Endodermal cell (in vitro differentiated cells): ENCODE data around the gene FBXL17. TPM values are rescaled to one million over a fixed set of nuclear protein-coding genes. Genes with fewer than 3 reads are reported as not detected.

Source experiments
- DNase-seq: peaks from one replicate; pipeline ENCODE4 v3.0.0-alpha.2; 2017
- H3K27ac ChIP-seq: 2 replicates; pipeline ENCODE4 v1.5.1; 2013; ENCODE audit warnings: mild to moderate bottlenecking, low read depth, low read length, moderate library complexity
- H3K27me3 ChIP-seq: 2 replicates; pipeline ENCODE4 v1.6.1; 2013; ENCODE audit warnings: mild to moderate bottlenecking, low read length, moderate library complexity; ENCODE audit not compliant: insufficient read depth, control insufficient read depth, poor library complexity, severe bottlenecking
- H3K36me3 ChIP-seq: 2 replicates; pipeline ENCODE4 v1.7.0; 2013; ENCODE audit warnings: mild to moderate bottlenecking, low read length, moderate library complexity; ENCODE audit not compliant: control insufficient read depth, insufficient read depth
- H3K4me1 ChIP-seq: one replicate; pipeline ENCODE4 v1.7.0; 2013; ENCODE audit warnings: low read length; ENCODE audit not compliant: control insufficient read depth, insufficient read depth
- H3K4me3 ChIP-seq: 2 replicates; pipeline ENCODE4 v1.5.1; 2013; ENCODE audit warnings: mild to moderate bottlenecking, low read length, moderate library complexity
- H3K9ac ChIP-seq: 2 replicates; pipeline ENCODE4 v1.6.1; 2013; ENCODE audit warnings: mild to moderate bottlenecking, low read length, moderate library complexity; ENCODE audit not compliant: poor library complexity, severe bottlenecking; ENCODE audit errors: extremely low read depth
- H3K9me3 ChIP-seq: 2 replicates; pipeline ENCODE4 v1.6.1; 2013; ENCODE audit warnings: mild to moderate bottlenecking, low read length, moderate library complexity; ENCODE audit not compliant: control insufficient read depth
- H3K27ac Mint-ChIP-seq: 2 replicates; pipeline ENCODE4 v1.8.0; 2020; ENCODE audit warnings: mixed read lengths
- H3K27me3 Mint-ChIP-seq: 2 replicates; pipeline ENCODE4 v1.8.0; 2021; ENCODE audit warnings: mild to moderate bottlenecking, mixed read lengths; ENCODE audit not compliant: insufficient read depth
- H3K36me3 Mint-ChIP-seq: 2 replicates; pipeline ENCODE4 v1.8.0; 2020; ENCODE audit warnings: low read depth, mixed read lengths
- H3K4me1 Mint-ChIP-seq: 2 replicates; pipeline ENCODE4 v1.8.0; 2020; ENCODE audit warnings: mixed read lengths
- H3K4me3 Mint-ChIP-seq: 2 replicates; pipeline ENCODE4 v1.8.0; 2020; ENCODE audit warnings: mild to moderate bottlenecking, moderate library complexity, mixed read lengths
- H3K9me3 Mint-ChIP-seq: 2 replicates; pipeline ENCODE4 v1.8.0; 2020; ENCODE audit warnings: mild to moderate bottlenecking, mixed read lengths
- CTCF ChIP-seq: fragments of 200-600 bp; sonication (generic); conservative IDR thresholded peaks from 2 replicates; pipeline ENCODE4 v1.5.0; 2021; ENCODE audit warnings: antibody characterized with exemption, mild to moderate bottlenecking
- WGBS, 2 experiments: methylation state at CpG; one replicate each; pipeline versions ENCODE4 v1.1.5 to v1.1.7; 2013; ENCODE audit warnings: missing lambda C conversion rate in 2 of 2, mixed read lengths in 1 of 2; ENCODE audit not compliant: insufficient coverage in 1 of 2, insufficient read length in 1 of 2; 5-methylcytosine and 5-hydroxymethylcytosine counted together
- total RNA-seq, 2 donors: library from RNA; stranded (reverse); fragmentation: NEBNext Ultra II Directional in 1 of 2; extraction: Animal tissue kit (Norgen Biotek cat#: 25700) in 1 of 2; gene quantifications; 2 replicates in 1 of 2; 3 replicates in 1 of 2; pipeline ENCODE4 v1.2.1, GENCODE V29; 2021

FBXL17 gene
- total RNA-seq, 2 donors from 2014 or later = 7.4 to 8.6 TPM

DNA sequence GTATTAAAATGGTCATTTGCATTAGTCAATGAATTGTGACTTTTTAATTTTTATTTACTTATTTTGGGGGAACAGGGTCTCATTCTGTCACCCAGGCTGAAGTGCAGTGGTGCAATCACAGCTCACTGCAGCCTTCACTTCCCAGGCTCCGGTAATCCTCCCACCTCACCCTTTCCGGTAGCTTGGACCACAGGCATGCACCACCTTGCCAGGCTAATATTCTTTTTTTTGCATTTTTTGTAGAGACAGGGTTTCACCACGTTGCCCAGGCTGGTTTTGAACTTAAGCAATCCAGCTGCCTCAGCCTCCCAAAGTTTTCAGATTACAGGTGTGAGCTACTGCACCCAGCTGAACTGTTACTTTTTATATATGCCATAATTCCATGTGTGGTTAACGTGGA lies 143.4 kb downstream of the FBXL17 start:
- DNase-seq = no peak
- WGBS, 2 experiments = 89% methylated on average over 4 of the region's 4 CpGs; no CpG with 5 or more reads in 1 of the 2 experiments

DNA sequence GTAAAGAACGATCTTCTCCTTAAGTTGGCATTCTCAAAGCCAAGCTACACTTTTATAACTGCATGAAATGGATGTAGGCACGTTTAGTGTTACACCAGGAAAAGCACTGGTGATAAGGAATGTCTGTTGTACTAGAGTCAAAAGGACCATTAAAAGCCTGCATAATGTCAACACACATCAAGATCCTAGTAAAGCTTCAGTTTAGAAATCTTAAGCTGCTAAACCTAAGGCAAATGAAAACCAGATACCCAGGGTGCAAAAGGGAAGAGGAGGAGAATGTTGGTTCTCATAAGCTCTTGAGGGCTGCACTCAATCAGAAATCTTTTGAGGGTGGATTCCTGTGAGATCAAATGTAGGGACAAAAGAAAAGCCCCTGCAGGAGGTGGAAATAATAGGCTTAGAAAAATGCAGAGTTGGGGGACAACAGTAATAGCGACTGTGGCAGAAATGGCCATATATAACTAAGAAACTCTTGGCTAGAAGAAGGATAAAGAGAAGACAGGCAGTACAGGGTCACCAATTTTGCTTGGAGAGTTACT lies 148.2 kb downstream of the FBXL17 start:
- Histone ChIP-seq H3K4me3 (no peak overlapping the region), H3K9me3 (no peaks in the 10 kb centered on the region), H3K4me1 (peaks cover 7% of the 10 kb centered on the region), H3K27ac (peak overlapping the region; percentile 16), H3K27me3 (no peaks in the 10 kb centered on the region), H3K36me3 (no peaks in the 10 kb centered on the region), H3K9ac (no peak overlapping the region)
- no peak for TF ChIP-seq CTCF
- H3K27me3 Mint-ChIP-seq = no peaks in the 10 kb centered on the region
- no peak for DNase-seq
- no peak overlapping the region for H3K4me3 Mint-ChIP-seq
- 70 to 79% methylated on average over 2 to 3 of the region's 3 CpGs for WGBS, 2 experiments
- H3K27ac Mint-ChIP-seq = no peak overlapping the region
- no peaks in the 10 kb centered on the region for H3K9me3 Mint-ChIP-seq
- H3K4me1 Mint-ChIP-seq = peaks cover 14% of the 10 kb centered on the region
- H3K36me3 Mint-ChIP-seq = no peaks in the 10 kb centered on the region

More for the DNA sequence above, 143.4 kb downstream of the FBXL17 start:
- Mint-ChIP-seq H3K27ac (no peak overlapping the region), H3K36me3 (no peaks in the 10 kb centered on the region), H3K9me3 (no peaks in the 10 kb centered on the region), H3K4me3 (no peak overlapping the region), H3K4me1 (peaks cover 7% of the 10 kb centered on the region), H3K27me3 (no peaks in the 10 kb centered on the region)
- Histone ChIP-seq H3K9me3 (no peaks in the 10 kb centered on the region), H3K4me1 (peaks cover 6% of the 10 kb centered on the region), H3K36me3 (no peaks in the 10 kb centered on the region), H3K9ac (no peak overlapping the region), H3K27ac (no peak overlapping the region), H3K4me3 (no peak overlapping the region), H3K27me3 (no peaks in the 10 kb centered on the region)
- TF ChIP-seq CTCF = no peak

DNA sequence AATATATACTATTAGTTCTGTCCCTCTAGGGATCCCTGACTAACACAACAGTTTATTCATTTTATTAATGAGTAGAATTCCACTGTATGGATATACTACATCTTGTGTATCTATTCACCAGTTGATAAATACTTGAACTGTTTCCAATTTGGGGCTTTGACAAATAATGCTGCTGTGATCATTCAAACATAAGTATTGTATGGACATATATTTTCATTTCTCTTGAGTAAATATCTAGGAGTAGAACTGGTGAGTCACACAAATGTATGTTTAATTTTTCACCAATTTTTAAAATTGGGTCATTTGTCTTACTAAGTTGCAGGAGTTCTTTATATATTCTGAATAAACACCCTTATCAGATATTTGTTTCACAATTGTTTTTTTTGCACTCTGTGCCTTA lies 149.1 kb downstream of the FBXL17 start:
- no peaks in the 10 kb centered on the region for H3K36me3 ChIP-seq
- Mint-ChIP-seq H3K4me1 (peaks cover 14% of the 10 kb centered on the region), H3K27me3 (no peaks in the 10 kb centered on the region), H3K36me3 (no peaks in the 10 kb centered on the region), H3K9me3 (no peaks in the 10 kb centered on the region), H3K4me3 (no peak overlapping the region), H3K27ac (no peak overlapping the region)
- no peak for DNase-seq
- H3K4me1 ChIP-seq = peaks cover 7% of the 10 kb centered on the region
- no peak overlapping the region for H3K4me3 ChIP-seq
- no peak for TF ChIP-seq CTCF
- H3K9me3 ChIP-seq = no peaks in the 10 kb centered on the region
- no peak overlapping the region for H3K9ac ChIP-seq
- H3K27ac ChIP-seq = no peak overlapping the region
- H3K27me3 ChIP-seq = no peaks in the 10 kb centered on the region
